NAMALWA (cell line): ENCODE results near the gene PLXNA4.

Experiments
- DNase-seq: peaks from one replicate; pipeline ENCODE4 v3.0.0-alpha.2; 2015; ENCODE audit warnings: low spot score

Gene PLXNA4

DNA sequence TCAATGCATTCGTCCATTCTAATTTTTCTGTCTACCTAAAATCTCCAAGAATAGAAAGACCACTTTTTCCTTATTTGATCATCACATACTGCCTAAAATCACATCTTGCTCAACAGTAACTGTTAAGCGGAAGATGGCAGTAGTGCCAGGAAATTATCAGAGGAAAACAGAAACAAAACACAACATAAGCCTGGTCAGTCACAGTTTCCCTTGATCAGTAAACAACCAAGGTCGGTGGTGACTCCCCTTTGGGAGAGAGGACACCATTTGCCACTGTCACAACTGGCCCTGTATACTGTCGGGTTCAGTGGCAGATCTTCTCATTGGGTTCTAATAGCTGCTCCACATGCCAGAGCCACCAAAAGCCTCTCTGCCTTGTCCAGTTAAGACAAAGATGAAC lies 106.6 kb downstream of the PLXNA4 start:
- DNase-seq, result no peak

- DNase-seq, result no peak
These were observed 107.0 kb downstream of the PLXNA4 start for GRCh38 chr7:132469264-132469663.

DNA sequence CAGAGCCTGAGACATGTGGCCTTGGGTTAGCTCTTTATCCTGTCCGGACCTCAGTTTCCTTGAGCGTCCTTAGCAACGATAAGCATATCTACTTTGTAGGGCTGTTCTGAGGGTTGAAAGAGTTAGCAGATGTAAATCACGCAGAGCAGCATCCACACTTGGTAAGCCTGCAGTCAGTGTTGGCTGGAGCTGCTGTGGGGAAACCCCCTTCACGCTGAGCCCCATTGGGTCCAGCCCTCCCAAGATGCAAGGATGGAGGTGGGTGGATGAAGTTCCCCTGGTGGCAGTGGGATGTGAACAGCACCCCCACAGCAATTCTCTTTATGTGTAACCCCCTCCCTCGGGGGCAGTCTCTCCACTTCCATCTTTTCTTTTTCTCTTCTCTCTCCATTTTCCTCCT lies 109.9 kb downstream of the PLXNA4 start:
- DNase-seq, result no peak

DNA sequence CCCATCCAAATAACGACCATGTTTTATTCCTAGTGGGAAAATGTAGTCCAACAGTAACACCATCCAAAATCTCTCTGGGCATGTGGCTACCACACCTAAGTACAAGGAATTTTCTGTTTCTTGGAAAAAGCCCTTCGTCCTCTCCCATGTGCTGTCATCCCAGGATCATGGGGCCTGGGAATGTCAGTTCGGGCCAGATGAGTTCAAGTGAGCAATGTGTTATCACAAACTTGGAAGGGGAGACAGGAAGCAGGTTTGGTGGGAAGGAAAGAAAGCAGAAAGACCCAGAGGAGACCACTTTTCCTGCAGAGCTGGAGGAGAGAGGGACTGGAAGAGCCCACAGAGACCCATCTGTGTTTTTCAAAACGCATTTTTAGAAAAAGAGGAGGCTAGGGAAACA lies 110.8 kb downstream of the PLXNA4 start:
- no peak for DNase-seq

GRCh38 chr7:132464740-132465139 lies 111.5 kb downstream of the PLXNA4 start:
- no peak for DNase-seq

GRCh38 chr7:132463922-132464321 lies 112.3 kb downstream of the PLXNA4 start:
- no peak for DNase-seq

GRCh38 chr7:132462478-132462877 lies 113.8 kb downstream of the PLXNA4 start:
- no peak for DNase-seq

DNA sequence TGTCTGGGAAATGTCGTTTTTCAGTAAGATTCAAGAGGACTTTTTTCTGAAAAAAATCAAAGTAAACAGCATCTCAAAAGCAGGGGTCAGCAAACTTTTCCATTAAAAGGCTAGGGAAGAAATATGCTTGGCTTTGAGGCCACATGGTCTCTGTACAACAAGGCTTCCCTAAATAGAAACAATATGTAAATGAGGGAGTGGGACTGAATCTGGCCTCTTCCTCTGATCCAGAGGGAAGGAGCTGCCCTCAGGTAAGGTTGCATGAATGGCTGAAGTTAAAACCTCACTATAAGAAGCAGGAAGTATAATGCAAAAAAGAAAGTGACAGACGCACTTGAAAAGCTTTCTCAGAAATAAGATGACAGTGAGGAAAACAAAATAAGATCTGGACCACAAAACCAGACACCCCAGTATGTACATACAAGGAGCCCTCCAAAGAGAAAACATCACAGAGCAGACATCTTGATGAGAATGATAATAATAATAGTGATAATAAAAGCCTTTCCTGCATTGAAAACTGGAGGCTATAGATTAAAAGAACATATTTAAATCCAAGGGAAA lies 115.2 kb downstream of the PLXNA4 start:
- DNase-seq, result no peak

GRCh38 chr7:132458729-132459128 lies 117.5 kb downstream of the PLXNA4 start:
- no peak for DNase-seq

DNA sequence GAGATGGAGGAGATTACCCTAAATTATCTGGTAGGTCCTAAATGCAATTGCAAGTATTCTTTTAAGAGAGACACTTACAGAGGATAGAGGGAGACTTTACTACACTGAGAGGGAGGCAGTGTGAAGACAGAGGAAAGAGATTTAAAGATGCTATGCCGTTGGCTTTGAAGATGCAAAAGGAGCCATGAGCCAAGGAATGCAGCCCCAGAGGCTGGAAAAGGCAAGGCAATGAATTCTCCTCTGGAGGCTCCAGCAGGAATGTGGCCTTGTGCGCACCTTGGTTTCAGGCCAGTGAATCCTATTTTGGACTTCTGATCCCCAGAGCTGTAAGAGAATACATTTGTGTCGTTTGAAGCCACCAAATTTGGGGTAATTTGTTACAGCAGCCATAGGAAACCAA lies 118.6 kb downstream of the PLXNA4 start:
- DNase-seq, result no peak

- no peak for DNase-seq
These were observed 119.9 kb downstream of the PLXNA4 start for GRCh38 chr7:132456418-132456817.

GRCh38 chr7:132455378-132455777 lies 120.9 kb downstream of the PLXNA4 start:
- no peak for DNase-seq

DNA sequence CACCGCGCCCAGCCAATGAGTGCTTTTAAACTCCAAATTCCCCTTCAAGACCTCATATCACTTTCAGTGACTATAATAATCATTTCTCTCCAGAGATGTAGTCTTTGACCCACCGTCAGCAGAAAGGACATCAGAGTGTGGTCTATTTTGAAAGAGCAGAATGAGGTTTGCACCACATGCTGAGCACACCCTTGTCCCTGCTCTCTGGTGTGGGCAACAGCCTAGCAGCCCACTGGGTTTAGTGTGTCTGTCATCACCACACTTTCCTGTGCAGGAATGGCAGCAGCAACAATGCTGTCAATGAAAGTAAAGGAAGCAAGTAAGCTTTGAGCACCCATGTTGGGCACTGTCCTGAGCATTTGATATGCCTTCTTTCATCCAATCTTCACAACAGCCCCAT lies 122.4 kb downstream of the PLXNA4 start:
- no peak for DNase-seq

GRCh38 chr7:132451161-132451560 lies 125.1 kb downstream of the PLXNA4 start:
- no peak for DNase-seq

GRCh38 chr7:132450696-132451095 lies 125.6 kb downstream of the PLXNA4 start:
- DNase-seq, result no peak

GRCh38 chr7:132450188-132450587 lies 126.1 kb downstream of the PLXNA4 start:
- no peak for DNase-seq

- DNase-seq, result no peak
These were observed 129.5 kb downstream of the PLXNA4 start for GRCh38 chr7:132446666-132447278.

GRCh38 chr7:132446260-132446659 lies 130.0 kb downstream of the PLXNA4 start:
- DNase-seq, result no peak

GRCh38 chr7:132443761-132444520 lies 132.3 kb downstream of the PLXNA4 start:
- no peak for DNase-seq

DNA sequence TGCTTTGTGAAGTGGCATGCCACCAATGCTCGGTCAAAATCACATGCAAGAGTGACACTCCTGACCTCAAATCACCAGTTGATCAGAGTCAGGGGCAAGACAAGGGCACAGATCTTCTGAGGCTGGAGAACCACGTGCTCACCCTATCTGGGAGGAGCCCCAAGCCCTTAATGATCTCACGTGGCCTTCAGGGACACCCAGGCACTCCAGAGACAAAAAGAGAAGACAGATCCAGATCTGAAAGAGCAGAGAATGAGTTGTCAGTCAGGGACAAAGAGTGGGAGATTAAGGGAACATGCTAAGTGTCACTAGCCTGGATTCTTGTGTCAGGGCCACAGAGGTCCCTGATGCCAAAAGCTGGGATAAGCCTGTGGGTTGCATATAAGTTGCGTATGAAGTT lies 134.3 kb downstream of the PLXNA4 start:
- DNase-seq, result no peak

- DNase-seq, result no peak
These were observed 136.1 kb downstream of the PLXNA4 start for GRCh38 chr7:132440151-132440550.

DNA sequence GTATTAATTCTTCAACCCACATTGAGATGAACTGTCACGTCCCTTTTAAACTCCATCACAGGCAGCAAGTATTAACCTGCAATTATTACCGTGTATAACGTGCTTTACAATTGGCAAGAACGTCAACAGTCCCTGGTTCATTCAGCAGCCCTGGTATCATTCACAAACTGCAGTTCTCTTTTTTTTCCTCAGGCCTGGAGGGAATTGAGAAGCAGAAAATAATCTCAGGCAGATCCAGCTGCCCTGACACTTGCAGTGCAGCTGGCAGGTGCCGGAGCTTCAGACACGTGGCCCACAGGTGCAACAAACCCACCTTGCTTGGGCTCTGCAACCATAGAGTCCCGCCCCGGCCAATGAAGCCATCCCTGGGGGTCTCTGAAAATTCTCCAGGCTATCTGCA lies 137.3 kb downstream of the PLXNA4 start:
- no peak for DNase-seq

DNA sequence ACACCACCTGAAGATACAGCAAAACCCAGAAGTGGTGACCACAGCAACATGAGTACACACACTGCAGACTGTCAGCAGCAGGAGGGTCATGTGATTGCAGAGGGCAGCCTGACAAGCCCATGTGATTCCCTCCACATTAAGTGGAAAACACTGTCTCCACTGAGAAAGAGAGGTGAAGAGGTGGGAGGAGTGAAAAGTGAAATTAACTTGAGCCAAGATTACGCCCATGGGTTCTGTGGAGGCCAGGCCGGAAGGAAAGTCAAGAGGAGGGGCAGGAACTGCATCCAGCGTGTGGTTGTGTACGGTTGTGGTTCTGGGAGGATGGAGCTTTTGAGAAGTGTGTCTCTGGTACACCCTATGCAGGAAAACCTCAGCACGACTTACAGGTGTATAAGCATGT lies 138.5 kb downstream of the PLXNA4 start:
- DNase-seq, result no peak

- DNase-seq, result no peak
These were observed 140.1 kb downstream of the PLXNA4 start for GRCh38 chr7:132436121-132436520.
